Loucy (cell line): ENCODE results near the gene DPYSL3.

Experiments
- H2AFZ ChIP-seq: fragments of 200-600 bp; sonication (generic); 2 replicates; pipeline ENCODE4 v1.6.0; 2016; ENCODE audit warnings: antibody characterized with exemption, mild to moderate bottlenecking, low read length, moderate library complexity
- H3F3A ChIP-seq: fragments of 200-600 bp; 2 replicates; pipeline ENCODE4 v1.6.0; 2016; ENCODE audit warnings: antibody characterized with exemption, low read depth, mild to moderate bottlenecking
- H3K27me3 ChIP-seq: fragments of 200-600 bp; sonication (generic); 2 replicates; pipeline ENCODE4 v1.6.1; 2014; ENCODE audit warnings: low read length, mild to moderate bottlenecking; ENCODE audit not compliant: insufficient read depth, poor library complexity, severe bottlenecking
- H3K36me3 ChIP-seq: fragments of 200-600 bp; sonication (generic); 2 replicates; pipeline ENCODE4 v1.6.1; 2016; ENCODE audit warnings: low read length; ENCODE audit not compliant: insufficient read depth
- H3K4me1 ChIP-seq: fragments of 200-600 bp; sonication (generic); 2 replicates; pipeline ENCODE4 v1.5.1; 2014; ENCODE audit warnings: low read length, mild to moderate bottlenecking; ENCODE audit not compliant: insufficient read depth, poor library complexity, severe bottlenecking
- H3K4me2 ChIP-seq: fragments of 200-600 bp; sonication (generic); 2 replicates; pipeline ENCODE4 v1.6.0; 2014; ENCODE audit warnings: antibody characterized with exemption, low read length, low read depth, mild to moderate bottlenecking; ENCODE audit not compliant: poor library complexity, severe bottlenecking
- H3K4me3 ChIP-seq: fragments of 200-600 bp; sonication (generic); 2 replicates; pipeline ENCODE4 v1.5.1; 2014; ENCODE audit warnings: low read length, mild to moderate bottlenecking, mixed read lengths; ENCODE audit not compliant: poor library complexity, severe bottlenecking
- H3K79me2 ChIP-seq: fragments of 200-600 bp; sonication (generic); 2 replicates; pipeline ENCODE4 v1.6.1; 2014; ENCODE audit warnings: low read length; ENCODE audit not compliant: insufficient read depth
- H3K9ac ChIP-seq: fragments of 200-600 bp; sonication (generic); 2 replicates; pipeline ENCODE4 v1.6.0; 2014; ENCODE audit warnings: mild to moderate bottlenecking, low read depth, low read length, moderate library complexity; ENCODE audit not compliant: poor library complexity, severe bottlenecking
- H3K9me2 ChIP-seq: fragments of 200-600 bp; sonication (generic); replicated peaks from 2 replicates; pipeline ENCODE4 v1.6.1; 2016; ENCODE audit warnings: low read depth, low read length, mixed read lengths
- H3K9me3 ChIP-seq: fragments of 200-600 bp; sonication (generic); 2 replicates; pipeline ENCODE4 v1.6.1; 2014; ENCODE audit warnings: mild to moderate bottlenecking, antibody characterized with exemption, low read length, low read depth; ENCODE audit not compliant: insufficient read depth
- H4K20me1 ChIP-seq: fragments of 200-600 bp; sonication (generic); 2 replicates; pipeline ENCODE4 v1.6.0; 2014; ENCODE audit warnings: antibody characterized with exemption, low read length, mild to moderate bottlenecking; ENCODE audit not compliant: insufficient read depth, poor library complexity, severe bottlenecking
- CTCF ChIP-seq: fragments of 200-600 bp; sonication (generic); conservative IDR thresholded peaks from 2 replicates; pipeline ENCODE4 v1.5.1; 2014; ENCODE audit warnings: mild to moderate bottlenecking, antibody characterized with exemption, low read length
- EZH2phosphoT487 ChIP-seq: fragments of 200-600 bp; IDR thresholded peaks from 2 replicates; pipeline ENCODE4 v1.6.1; 2018; ENCODE audit warnings: antibody characterized with exemption, mild to moderate bottlenecking, moderate library complexity, borderline replicate concordance

DPYSL3 gene

GRCh38 chr5:147539053-147539452 is 29.2 kb upstream of the DPYSL3 start:
- TF ChIP-seq CTCF (no peak), EZH2phosphoT487 (no peak)
- Histone ChIP-seq H4K20me1 (no peaks in the 10 kb centered on the region), H2AFZ (no peak overlapping the region), H3K36me3 (no peaks in the 10 kb centered on the region), H3K27me3 (no peaks in the 10 kb centered on the region), H3K79me2 (no peaks in the 10 kb centered on the region), H3K9ac (no peak overlapping the region), H3K4me3 (no peak overlapping the region), H3K9me3 (no peaks in the 10 kb centered on the region), H3K9me2 (no peaks in the 10 kb centered on the region), H3F3A (no peaks in the 10 kb centered on the region), H3K4me1 (no peaks in the 10 kb centered on the region), H3K4me2 (no peak overlapping the region)

DNA sequence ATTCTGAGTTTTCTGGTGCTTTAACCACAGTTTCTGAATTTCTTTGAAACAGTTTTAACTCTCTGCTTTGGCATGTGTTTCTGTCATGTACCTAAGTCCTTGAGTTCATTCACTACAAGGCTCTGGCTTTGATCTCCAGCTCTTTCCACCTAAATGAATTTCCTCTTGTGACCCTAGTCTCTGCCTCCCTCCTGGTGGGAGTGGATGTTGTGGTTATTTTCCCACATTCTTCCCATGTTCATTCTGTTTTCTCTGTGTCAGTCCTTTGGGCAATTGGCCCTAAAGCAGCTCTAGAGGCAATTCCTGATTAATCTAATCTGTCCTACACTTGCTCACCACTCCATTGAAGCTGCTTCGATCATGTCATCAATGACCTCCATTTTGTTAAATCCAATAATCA is 28.4 kb upstream of the DPYSL3 start:
- Histone ChIP-seq H3K4me2 (no peak overlapping the region), H3K9me3 (no peaks in the 10 kb centered on the region), H3K4me3 (no peak overlapping the region), H3K9me2 (no peaks in the 10 kb centered on the region), H3K79me2 (no peaks in the 10 kb centered on the region), H4K20me1 (no peaks in the 10 kb centered on the region), H3K4me1 (no peaks in the 10 kb centered on the region), H3K36me3 (no peaks in the 10 kb centered on the region), H2AFZ (no peak overlapping the region), H3K27me3 (no peaks in the 10 kb centered on the region), H3F3A (no peaks in the 10 kb centered on the region), H3K9ac (no peak overlapping the region)
- no peak for TF ChIP-seq EZH2phosphoT487
- TF ChIP-seq CTCF = no peak

GRCh38 chr5:147534172-147534951 is 24.5 kb upstream of the DPYSL3 start:
- Histone ChIP-seq H2AFZ (no peak overlapping the region), H3K36me3 (no peaks in the 10 kb centered on the region), H3K27me3 (no peaks in the 10 kb centered on the region), H3K79me2 (no peaks in the 10 kb centered on the region), H3K4me1 (no peaks in the 10 kb centered on the region), H3K9ac (no peak overlapping the region), H3F3A (no peaks in the 10 kb centered on the region), H3K4me3 (no peak overlapping the region), H3K9me2 (no peaks in the 10 kb centered on the region), H4K20me1 (no peaks in the 10 kb centered on the region), H3K4me2 (no peak overlapping the region), H3K9me3 (no peaks in the 10 kb centered on the region)
- TF ChIP-seq EZH2phosphoT487 (no peak), CTCF (no peak)
